Measurements from ENCODE around the gene PPP1R3A.
"Not testable (repeated sequence)": the region's sequence is repeated elsewhere in the genome, so short reads cannot be mapped to it uniquely, and the experiment has no call there.

PPP1R3A gene

GRCh38 chr7:113918946-113919345 lies at the start of gene PPP1R3A:
Gene PPP1R3A (minus strand): TSS chr7:113919009. CDS start chr7:113918996, 13 bp downstream.
- no peak for DNase-seq

GRCh38 chr7:113963356-113963755 lies 44.5 kb upstream of the PPP1R3A start:
- DNase-seq = no peak

- DNase-seq = no peak
Observed at GRCh38 chr7:113959910-113960309, 41.1 kb upstream of the PPP1R3A start.

GRCh38 chr7:113955157-113955556 lies 36.3 kb upstream of the PPP1R3A start:
- DNase-seq = no peak

- no peak for DNase-seq
Observed at GRCh38 chr7:113953553-113953952, 34.7 kb upstream of the PPP1R3A start.

- DNase-seq = no peak
Observed at GRCh38 chr7:113945018-113945938, 26.5 kb upstream of the PPP1R3A start.

- DNase-seq = no peak
Observed at GRCh38 chr7:113936982-113937381, 18.2 kb upstream of the PPP1R3A start.

GRCh38 chr7:113936535-113936934 lies 17.7 kb upstream of the PPP1R3A start:
- no peak for DNase-seq

GRCh38 chr7:113929389-113929788 lies 10.6 kb upstream of the PPP1R3A start:
- not testable (repeated sequence) for DNase-seq

GRCh38 chr7:113928112-113928511 lies 9.3 kb upstream of the PPP1R3A start:
- DNase-seq = no peak

GRCh38 chr7:113922049-113922448 lies 3.2 kb upstream of the PPP1R3A start:
- no peak for DNase-seq

GRCh38 chr7:113921363-113921762 lies 2.6 kb upstream of the PPP1R3A start:
- no peak for DNase-seq

GRCh38 chr7:113917840-113918239 lies 969 bp downstream of the PPP1R3A start:
- DNase-seq = no peak

GRCh38 chr7:113915956-113916355 lies 2.9 kb downstream of the PPP1R3A start:
- DNase-seq = no peak

- peak; percentile 75 for DNase-seq
Observed at GRCh38 chr7:113912876-113913275, 5.9 kb downstream of the PPP1R3A start.

- no peak for DNase-seq
Observed at GRCh38 chr7:113907617-113908016, 11.2 kb downstream of the PPP1R3A start.

GRCh38 chr7:113904521-113904920 lies 14.3 kb downstream of the PPP1R3A start:
- no peak for DNase-seq

GRCh38 chr7:113892818-113893217 lies 26.0 kb downstream of the PPP1R3A start:
- DNase-seq = no peak

GRCh38 chr7:113891828-113892227 lies 27.0 kb downstream of the PPP1R3A start:
- no peak for DNase-seq

GRCh38 chr7:113891031-113891350 lies 27.8 kb downstream of the PPP1R3A start:
- DNase-seq = no peak

GRCh38 chr7:113890331-113891030 lies 28.3 kb downstream of the PPP1R3A start:
- DNase-seq = no peak

- DNase-seq = no peak
Observed at GRCh38 chr7:113883096-113883495, 35.7 kb downstream of the PPP1R3A start.

- DNase-seq = no peak
Observed at GRCh38 chr7:113880559-113880958, 38.2 kb downstream of the PPP1R3A start.

GRCh38 chr7:113878394-113878992 lies 40.3 kb downstream of the PPP1R3A start:
- DNase-seq = no peak

Measured in femur (tissue), 1 donor.